ENCODE results near the gene CBFA2T2. TPM values are rescaled to one million over a fixed set of nuclear protein-coding genes. Genes with fewer than 3 reads are reported as not detected.

Gene CBFA2T2
- total RNA-seq, 1 donor from 2014 or later: 17.5 TPM

DNA sequence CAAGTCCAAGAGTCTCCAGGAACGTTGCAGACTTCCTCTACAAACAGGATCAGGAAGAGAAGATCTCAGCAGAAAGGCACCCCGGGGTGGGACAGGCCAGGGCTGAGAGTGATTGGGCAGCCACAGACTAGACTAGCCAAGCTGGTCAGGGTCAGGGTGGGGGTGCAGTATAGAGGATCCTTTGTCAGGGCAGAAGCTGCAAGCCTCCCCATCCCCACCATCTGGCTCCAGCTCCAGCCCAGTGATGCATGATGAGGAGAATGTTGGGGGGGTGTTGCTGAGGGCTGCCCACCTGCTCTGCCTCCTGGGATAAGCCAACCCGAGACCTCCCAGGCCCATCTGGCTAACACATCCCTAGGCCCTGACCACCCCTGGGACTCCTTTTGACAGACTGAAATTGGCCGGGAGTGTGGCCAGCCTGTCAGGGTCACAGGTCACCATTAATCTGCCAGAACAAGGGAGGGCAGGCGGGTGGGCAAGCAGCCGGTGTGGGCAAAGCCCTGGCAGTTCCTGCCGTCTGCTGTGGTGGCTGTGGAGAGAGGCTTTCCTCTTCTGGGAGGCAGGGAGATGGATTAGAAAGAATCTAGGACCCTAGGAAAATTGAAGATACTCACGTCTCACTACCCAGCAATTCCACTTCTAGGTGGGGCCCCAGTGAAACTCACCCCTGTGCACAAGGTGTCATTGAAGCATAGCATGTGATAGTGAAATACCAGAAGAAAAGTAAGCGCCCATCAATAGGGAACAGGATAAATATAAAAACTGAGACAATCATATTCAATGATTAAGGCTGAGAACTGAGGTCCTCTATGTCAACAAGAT, 24.2 kb upstream of the CBFA2T2 start:
- Mint-ChIP-seq H3K4me1 (ENCODE audit: unreplicated experiment) (peaks cover 5% of the 10 kb centered on the region), H3K4me3 (ENCODE audit: unreplicated experiment) (no peak overlapping the region), H3K9me3 (ENCODE audit: unreplicated experiment) (no peaks in the 10 kb centered on the region), H3K27ac (ENCODE audit: unreplicated experiment) (no peak overlapping the region), H3K27me3 (ENCODE audit: unreplicated experiment) (no peaks in the 10 kb centered on the region), H3K36me3 (ENCODE audit: low read depth, unreplicated experiment) (no peaks in the 10 kb centered on the region)
- TF ChIP-seq, protein P1, sequence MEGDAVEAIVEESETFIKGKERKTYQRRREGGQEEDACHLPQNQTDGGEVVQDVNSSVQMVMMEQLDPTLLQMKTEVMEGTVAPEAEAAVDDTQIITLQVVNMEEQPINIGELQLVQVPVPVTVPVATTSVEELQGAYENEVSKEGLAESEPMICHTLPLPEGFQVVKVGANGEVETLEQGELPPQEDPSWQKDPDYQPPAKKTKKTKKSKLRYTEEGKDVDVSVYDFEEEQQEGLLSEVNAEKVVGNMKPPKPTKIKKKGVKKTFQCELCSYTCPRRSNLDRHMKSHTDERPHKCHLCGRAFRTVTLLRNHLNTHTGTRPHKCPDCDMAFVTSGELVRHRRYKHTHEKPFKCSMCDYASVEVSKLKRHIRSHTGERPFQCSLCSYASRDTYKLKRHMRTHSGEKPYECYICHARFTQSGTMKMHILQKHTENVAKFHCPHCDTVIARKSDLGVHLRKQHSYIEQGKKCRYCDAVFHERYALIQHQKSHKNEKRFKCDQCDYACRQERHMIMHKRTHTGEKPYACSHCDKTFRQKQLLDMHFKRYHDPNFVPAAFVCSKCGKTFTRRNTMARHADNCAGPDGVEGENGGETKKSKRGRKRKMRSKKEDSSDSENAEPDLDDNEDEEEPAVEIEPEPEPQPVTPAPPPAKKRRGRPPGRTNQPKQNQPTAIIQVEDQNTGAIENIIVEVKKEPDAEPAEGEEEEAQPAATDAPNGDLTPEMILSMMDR (IDR thresholded peaks at IDR 0.05; ENCODE audit: unreplicated experiment): no peak
- DNase-seq (ENCODE audit: low spot score): no peak

DNA sequence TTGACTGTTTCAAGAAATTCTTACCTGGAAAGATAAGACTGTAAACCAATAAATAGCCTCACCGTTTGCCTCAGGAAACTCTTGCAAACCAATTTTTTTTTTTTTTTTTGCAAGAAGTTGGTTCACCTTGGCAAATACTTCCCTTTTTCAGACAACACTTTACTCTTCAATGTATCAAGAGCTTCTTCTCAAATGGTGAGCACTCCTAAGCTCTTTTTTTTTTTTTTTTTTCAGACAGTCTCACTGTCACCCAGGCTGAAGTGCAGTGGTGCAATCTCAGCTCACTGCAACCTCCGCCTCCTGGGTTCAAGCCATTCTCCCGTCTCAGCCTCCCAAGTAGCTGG, 23.6 kb upstream of the CBFA2T2 start:
- H3K9me3 Mint-ChIP-seq (ENCODE audit: unreplicated experiment): no peaks in the 10 kb centered on the region
- no peak overlapping the region for H3K27ac Mint-ChIP-seq (ENCODE audit: unreplicated experiment)
- no peaks in the 10 kb centered on the region for H3K36me3 Mint-ChIP-seq (ENCODE audit: low read depth, unreplicated experiment)
- TF ChIP-seq, protein P1 (IDR thresholded peaks at IDR 0.05; ENCODE audit: unreplicated experiment): no peak
- no peak overlapping the region for H3K4me3 Mint-ChIP-seq (ENCODE audit: unreplicated experiment)
- peaks cover 5% of the 10 kb centered on the region for H3K4me1 Mint-ChIP-seq (ENCODE audit: unreplicated experiment)
- no peaks in the 10 kb centered on the region for H3K27me3 Mint-ChIP-seq (ENCODE audit: unreplicated experiment)
- DNase-seq (ENCODE audit: low spot score): no peak

DNA sequence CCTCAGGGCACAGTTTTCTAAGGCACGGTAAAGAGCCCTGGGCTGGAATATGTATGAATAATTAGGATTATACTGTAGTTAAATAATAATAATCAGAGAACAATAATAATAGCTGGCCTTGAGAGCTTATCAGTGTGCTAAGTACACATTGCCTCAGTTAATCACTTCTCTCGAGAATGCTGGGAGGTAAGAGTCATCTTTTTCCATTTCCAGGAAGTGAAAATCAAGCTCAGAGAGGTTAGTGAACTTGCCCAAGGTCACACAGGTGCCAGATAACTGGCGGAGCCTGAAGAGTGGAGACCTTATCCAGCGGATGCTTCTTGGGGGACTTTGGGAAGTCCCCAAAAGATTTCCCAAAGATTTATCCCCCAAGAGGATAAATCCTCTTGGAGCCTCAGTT, 19.4 kb upstream of the CBFA2T2 start:
- no peaks in the 10 kb centered on the region for H3K9me3 Mint-ChIP-seq (ENCODE audit: unreplicated experiment)
- H3K4me1 Mint-ChIP-seq (ENCODE audit: unreplicated experiment): peaks cover under 1% of the 10 kb centered on the region
- no peak overlapping the region for H3K4me3 Mint-ChIP-seq (ENCODE audit: unreplicated experiment)
- DNase-seq (ENCODE audit: low spot score): no peak
- TF ChIP-seq, protein P1 (IDR thresholded peaks at IDR 0.05; ENCODE audit: unreplicated experiment): no peak
- no peaks in the 10 kb centered on the region for H3K27me3 Mint-ChIP-seq (ENCODE audit: unreplicated experiment)
- H3K36me3 Mint-ChIP-seq (ENCODE audit: low read depth, unreplicated experiment): no peaks in the 10 kb centered on the region
- no peak overlapping the region for H3K27ac Mint-ChIP-seq (ENCODE audit: unreplicated experiment)

DNA sequence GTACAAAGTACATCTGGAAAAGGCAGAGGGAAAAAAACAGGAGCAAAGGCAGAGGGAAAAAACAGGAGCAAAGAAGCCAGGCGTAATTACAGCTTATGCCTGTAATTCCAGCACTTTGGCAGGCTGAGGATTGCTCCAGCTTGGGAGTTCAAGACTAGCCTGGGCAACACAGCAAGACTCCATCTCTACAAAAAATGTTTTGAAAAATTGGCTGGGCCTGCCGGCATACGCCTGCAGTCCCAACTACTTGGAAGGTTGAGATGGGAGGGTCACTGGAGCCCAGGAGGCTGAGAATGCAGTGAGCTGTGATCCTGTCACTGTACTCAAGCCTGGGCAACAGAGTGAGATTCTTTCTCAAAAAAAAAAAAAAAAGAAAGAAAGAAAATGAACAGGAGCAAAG, 19.0 kb upstream of the CBFA2T2 start:
- no peaks in the 10 kb centered on the region for H3K27me3 Mint-ChIP-seq (ENCODE audit: unreplicated experiment)
- H3K9me3 Mint-ChIP-seq (ENCODE audit: unreplicated experiment): no peaks in the 10 kb centered on the region
- H3K4me1 Mint-ChIP-seq (ENCODE audit: unreplicated experiment): no peaks in the 10 kb centered on the region
- no peak overlapping the region for H3K27ac Mint-ChIP-seq (ENCODE audit: unreplicated experiment)
- H3K36me3 Mint-ChIP-seq (ENCODE audit: low read depth, unreplicated experiment): no peaks in the 10 kb centered on the region
- no peak overlapping the region for H3K4me3 Mint-ChIP-seq (ENCODE audit: unreplicated experiment)
- TF ChIP-seq, protein P1 (IDR thresholded peaks at IDR 0.05; ENCODE audit: unreplicated experiment): no peak
- no peak for DNase-seq (ENCODE audit: low spot score)

DNA sequence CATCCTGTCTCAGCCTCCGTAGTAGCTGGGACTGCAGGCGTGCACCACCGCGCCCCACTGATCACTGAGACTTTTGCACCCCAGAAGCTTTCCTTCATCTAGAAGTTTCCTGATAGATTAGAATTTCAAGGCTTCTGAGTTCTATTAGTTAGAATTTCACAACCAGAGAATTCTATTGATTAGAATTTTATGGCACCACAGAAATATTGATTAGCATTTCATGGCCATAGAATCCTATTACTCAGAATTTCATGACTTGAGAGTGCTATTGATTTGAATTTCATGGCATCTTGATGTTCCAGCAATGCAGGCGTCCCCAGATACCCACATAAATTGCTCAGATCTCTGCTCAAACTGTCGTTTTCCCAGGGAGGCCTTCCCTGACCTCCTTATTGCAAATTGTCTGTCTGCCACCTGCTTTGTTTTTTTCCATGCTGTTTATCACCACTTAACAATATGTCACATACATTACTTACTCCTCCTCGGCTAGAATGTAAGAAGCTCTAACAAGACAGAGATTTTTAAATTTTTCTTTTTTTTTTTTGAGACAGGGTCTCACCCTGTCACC, 16.9 kb upstream of the CBFA2T2 start:
- TF ChIP-seq, protein P1 (IDR thresholded peaks at IDR 0.05; ENCODE audit: unreplicated experiment): no peak
- Mint-ChIP-seq H3K4me3 (ENCODE audit: unreplicated experiment) (no peak overlapping the region), H3K27ac (ENCODE audit: unreplicated experiment) (no peak overlapping the region)

More for the DNA sequence above, 16.9 kb upstream of the CBFA2T2 start:
- H3K4me1 Mint-ChIP-seq (ENCODE audit: unreplicated experiment): no peaks in the 10 kb centered on the region
- DNase-seq (ENCODE audit: low spot score): no peak
- no peaks in the 10 kb centered on the region for H3K9me3 Mint-ChIP-seq (ENCODE audit: unreplicated experiment)
- peaks cover 6% of the 10 kb centered on the region for H3K27me3 Mint-ChIP-seq (ENCODE audit: unreplicated experiment)
- H3K36me3 Mint-ChIP-seq (ENCODE audit: low read depth, unreplicated experiment): no peaks in the 10 kb centered on the region

Measured in endothelial cell (in vitro differentiated cells).